MG63 (cell line): ENCODE measurements around the gene TXNDC17. TPM values are rescaled to one million over a fixed set of nuclear protein-coding genes. Genes with fewer than 3 reads are reported as not detected.
"Not testable (repeated sequence)": the region's sequence is repeated elsewhere in the genome, so short reads cannot be mapped to it uniquely, and the experiment has no call there.

Experiments used
- DNase-seq: peaks from one replicate; pipeline ENCODE4 v3.0.0-alpha.2; 2020
- H3K27me3 ChIP-seq: fragments of 250-450 bp; sonication (Bioruptor Pico); 2 replicates; pipeline ENCODE4 v1.5.1; 2020; ENCODE audit warnings: mild to moderate bottlenecking, moderate library complexity
- H3K36me3 ChIP-seq: fragments of 250-450 bp; sonication (Bioruptor Pico); 2 replicates; pipeline ENCODE4 v1.5.1; 2020; ENCODE audit warnings: mild to moderate bottlenecking, moderate library complexity
- H3K4me3 ChIP-seq: fragments of 250-450 bp; sonication (Bioruptor Pico); 2 replicates; pipeline ENCODE4 v1.5.1; 2020; ENCODE audit warnings: mild to moderate bottlenecking, moderate library complexity
- H3K9me3 ChIP-seq: fragments of 250-450 bp; sonication (Bioruptor Pico); 2 replicates; pipeline ENCODE4 v1.5.1; 2020; ENCODE audit warnings: mild to moderate bottlenecking, moderate library complexity
- total RNA-seq: library from RNA; depleted of rRNA; stranded (reverse); fragments of >200 nt; shearing (Covaris generic); gene quantifications from 2 replicates; pipeline ENCODE4 v1.2.3, GENCODE V29; 2014; ENCODE audit warnings: low replicate concordance; rRNA removed

TXNDC17 gene
- total RNA-seq, 1 experiment from 2014 or later = 127 TPM

DNA sequence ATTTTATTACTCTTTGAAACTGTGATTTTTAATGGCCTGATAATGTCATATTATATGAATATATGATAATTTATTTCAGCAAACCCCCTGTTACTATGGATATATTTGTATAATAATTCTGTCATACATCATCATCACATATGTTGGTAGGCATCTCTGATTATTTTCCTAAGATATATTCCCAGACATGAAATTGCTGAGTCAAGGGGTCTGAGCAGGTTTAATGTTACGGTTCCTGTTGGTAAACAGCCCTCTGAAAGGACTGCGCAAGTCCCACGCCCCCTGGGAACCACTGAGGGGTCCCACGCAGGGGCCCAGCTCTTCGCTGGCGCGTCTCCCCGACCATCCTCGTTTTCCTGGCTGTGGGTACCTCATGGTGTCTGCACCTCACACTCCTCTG is 48.1 kb downstream of the TXNDC17 start:
- Histone ChIP-seq H3K27me3 (no peaks in the 10 kb centered on the region), H3K9me3 (no peaks in the 10 kb centered on the region)

DNA sequence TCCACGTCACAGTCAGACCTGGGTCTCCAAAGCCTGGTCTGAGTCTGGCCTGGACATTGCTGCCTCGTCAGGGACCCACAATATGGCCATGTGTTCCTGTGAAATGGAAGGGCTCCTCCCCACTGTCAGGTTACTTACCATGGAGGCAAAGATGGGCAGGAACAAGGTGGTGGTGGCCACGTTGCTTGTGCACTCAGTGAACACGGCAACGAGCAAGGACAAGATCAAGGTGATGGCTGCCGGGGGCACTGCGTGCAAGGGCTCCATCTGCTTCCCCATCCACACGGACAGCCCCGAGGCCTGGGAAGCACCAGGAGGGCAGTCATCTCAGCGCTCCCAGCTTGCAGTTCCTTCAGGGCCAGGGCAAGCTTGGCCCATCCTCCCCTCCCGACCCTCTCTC is 49.8 kb downstream of the TXNDC17 start:
- H3K36me3 ChIP-seq = no peaks in the 10 kb centered on the region
- H3K4me3 ChIP-seq = no peak overlapping the region
- H3K9me3 ChIP-seq = no peaks in the 10 kb centered on the region
- no peaks in the 10 kb centered on the region for H3K27me3 ChIP-seq
- no peak for DNase-seq

More for the DNA sequence above, 48.1 kb downstream of the TXNDC17 start:
- H3K36me3 ChIP-seq = no peaks in the 10 kb centered on the region
- DNase-seq = no peak
- H3K4me3 ChIP-seq = no peak overlapping the region

DNA sequence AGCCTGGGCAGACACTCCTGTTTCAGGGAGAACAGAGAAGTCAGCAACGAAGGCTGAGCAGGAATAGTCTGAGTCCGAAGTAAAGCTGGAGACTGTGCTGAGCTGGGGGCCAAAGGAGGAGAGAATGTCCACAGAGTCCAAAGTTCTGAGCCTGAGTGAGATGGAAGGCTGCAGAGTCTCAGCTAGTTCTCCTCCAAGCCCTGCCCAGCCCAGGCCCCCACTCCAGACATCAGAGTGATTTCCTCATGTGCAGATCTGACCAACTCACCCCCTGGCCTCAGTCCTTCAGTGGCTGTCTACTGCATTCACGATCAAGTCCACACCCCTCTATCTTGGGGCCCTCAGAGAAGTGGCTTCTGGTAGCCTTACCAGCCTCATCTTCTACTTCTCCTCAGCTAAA is 50.7 kb downstream of the TXNDC17 start:
- Histone ChIP-seq H3K9me3 (no peaks in the 10 kb centered on the region), H3K36me3 (no peaks in the 10 kb centered on the region), H3K27me3 (no peaks in the 10 kb centered on the region)

DNA sequence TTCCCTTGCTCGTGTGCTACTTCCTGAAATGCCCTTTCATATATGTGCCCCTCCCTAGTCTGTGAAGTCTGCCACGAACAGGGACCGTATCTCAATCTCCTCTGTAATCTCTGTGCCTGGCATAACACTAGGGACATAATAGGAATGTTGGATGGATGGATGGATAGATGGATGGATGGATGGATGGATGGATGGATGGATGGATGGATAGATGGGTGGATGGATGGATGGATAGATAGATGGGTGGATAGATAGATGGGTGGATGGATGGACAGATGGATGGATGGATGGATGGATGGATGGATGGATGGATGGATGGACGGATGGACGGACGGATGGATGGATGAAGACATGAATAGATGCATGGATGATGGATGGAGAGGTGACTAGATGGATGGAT is 51.1 kb downstream of the TXNDC17 start:
- not testable (repeated sequence) for H3K9me3 ChIP-seq, H3K36me3 ChIP-seq, H3K27me3 ChIP-seq, H3K4me3 ChIP-seq, DNase-seq

More for the DNA sequence above, 50.7 kb downstream of the TXNDC17 start:
- no peak for DNase-seq
- H3K4me3 ChIP-seq = no peak overlapping the region

Other genes with a start within 250 kb of the TXNDC17 start
- not detected in 2 replicates for gene AIPL1, start 205.9 kb upstream of the TXNDC17 start, total RNA-seq
- gene PIMREG, start 196.6 kb upstream of the TXNDC17 start, total RNA-seq = 41.8 and 46.6 TPM in 2 replicates
- gene PITPNM3, start 84.5 kb upstream of the TXNDC17 start, total RNA-seq = 1.4 and 2.0 TPM in 2 replicates
- gene KIAA0753, start 349 bp upstream of the TXNDC17 start, total RNA-seq = 5.7 and 8.0 TPM in 2 replicates
- gene MED31, start 10.5 kb downstream of the TXNDC17 start, total RNA-seq = 7.7 and 10.6 TPM in 2 replicates
- gene C17orf100, start 10.7 kb downstream of the TXNDC17 start, total RNA-seq = 1.9 and 2.9 TPM in 2 replicates
- not detected in 2 replicates for gene SLC13A5, start 72.3 kb downstream of the TXNDC17 start, total RNA-seq
- gene XAF1, start 115.0 kb downstream of the TXNDC17 start, total RNA-seq = 4.2 and 4.9 TPM in 2 replicates
- gene FBXO39, start 135.2 kb downstream of the TXNDC17 start, total RNA-seq = not detected in 2 replicates
- not detected in 2 replicates for gene TEKT1, start 190.7 kb downstream of the TXNDC17 start, total RNA-seq